Endodermal cell (in vitro differentiated cells): Measurements from ENCODE around the gene KCTD17. TPM values are rescaled to one million over a fixed set of nuclear protein-coding genes. Genes with fewer than 3 reads are reported as not detected.
A peak's percentile ranks its signal among the peaks of the same experiment; 100 is the strongest.

Experiments used
- DNase-seq: peaks from one replicate; pipeline ENCODE4 v3.0.0-alpha.2; 2017
- H3K27ac ChIP-seq: 2 replicates; pipeline ENCODE4 v1.5.1; 2013; ENCODE audit warnings: mild to moderate bottlenecking, low read depth, low read length, moderate library complexity
- H3K27me3 ChIP-seq: 2 replicates; pipeline ENCODE4 v1.6.1; 2013; ENCODE audit warnings: mild to moderate bottlenecking, low read length, moderate library complexity; ENCODE audit not compliant: insufficient read depth, control insufficient read depth, poor library complexity, severe bottlenecking
- H3K36me3 ChIP-seq: 2 replicates; pipeline ENCODE4 v1.7.0; 2013; ENCODE audit warnings: mild to moderate bottlenecking, low read length, moderate library complexity; ENCODE audit not compliant: control insufficient read depth, insufficient read depth
- H3K4me1 ChIP-seq: one replicate; pipeline ENCODE4 v1.7.0; 2013; ENCODE audit warnings: low read length; ENCODE audit not compliant: control insufficient read depth, insufficient read depth
- H3K4me3 ChIP-seq: 2 replicates; pipeline ENCODE4 v1.5.1; 2013; ENCODE audit warnings: mild to moderate bottlenecking, low read length, moderate library complexity
- H3K9ac ChIP-seq: 2 replicates; pipeline ENCODE4 v1.6.1; 2013; ENCODE audit warnings: mild to moderate bottlenecking, low read length, moderate library complexity; ENCODE audit not compliant: poor library complexity, severe bottlenecking; ENCODE audit errors: extremely low read depth
- H3K9me3 ChIP-seq: 2 replicates; pipeline ENCODE4 v1.6.1; 2013; ENCODE audit warnings: mild to moderate bottlenecking, low read length, moderate library complexity; ENCODE audit not compliant: control insufficient read depth
- H3K27ac Mint-ChIP-seq: 2 replicates; pipeline ENCODE4 v1.8.0; 2020; ENCODE audit warnings: mixed read lengths
- H3K27me3 Mint-ChIP-seq: 2 replicates; pipeline ENCODE4 v1.8.0; 2021; ENCODE audit warnings: mild to moderate bottlenecking, mixed read lengths; ENCODE audit not compliant: insufficient read depth
- H3K36me3 Mint-ChIP-seq: 2 replicates; pipeline ENCODE4 v1.8.0; 2020; ENCODE audit warnings: low read depth, mixed read lengths
- H3K4me1 Mint-ChIP-seq: 2 replicates; pipeline ENCODE4 v1.8.0; 2020; ENCODE audit warnings: mixed read lengths
- H3K4me3 Mint-ChIP-seq: 2 replicates; pipeline ENCODE4 v1.8.0; 2020; ENCODE audit warnings: mild to moderate bottlenecking, moderate library complexity, mixed read lengths
- H3K9me3 Mint-ChIP-seq: 2 replicates; pipeline ENCODE4 v1.8.0; 2020; ENCODE audit warnings: mild to moderate bottlenecking, mixed read lengths
- CTCF ChIP-seq: fragments of 200-600 bp; sonication (generic); conservative IDR thresholded peaks from 2 replicates; pipeline ENCODE4 v1.5.0; 2021; ENCODE audit warnings: antibody characterized with exemption, mild to moderate bottlenecking
- WGBS, 2 experiments: methylation state at CpG; one replicate each; pipeline versions ENCODE4 v1.1.5 to v1.1.7; 2013; ENCODE audit warnings: missing lambda C conversion rate in 2 of 2, mixed read lengths in 1 of 2; ENCODE audit not compliant: insufficient coverage in 1 of 2, insufficient read length in 1 of 2; 5-methylcytosine and 5-hydroxymethylcytosine counted together
- total RNA-seq, 2 donors: library from RNA; stranded (reverse); fragmentation: NEBNext Ultra II Directional in 1 of 2; extraction: Animal tissue kit (Norgen Biotek cat#: 25700) in 1 of 2; gene quantifications; 2 replicates in 1 of 2; 3 replicates in 1 of 2; pipeline ENCODE4 v1.2.1, GENCODE V29; 2021

Gene KCTD17
- total RNA-seq, 2 donors from 2014 or later, result 35.4 to 37.0 TPM

- Mint-ChIP-seq H3K4me3 (no peak overlapping the region), H3K27me3 (peaks cover 14% of the 10 kb centered on the region), H3K9me3 (no peaks in the 10 kb centered on the region), H3K4me1 (peaks cover 13% of the 10 kb centered on the region), H3K27ac (no peak overlapping the region), H3K36me3 (no peaks in the 10 kb centered on the region)
- DNase-seq, result no peak
- Histone ChIP-seq H3K4me1 (peaks cover 3% of the 10 kb centered on the region), H3K36me3 (no peaks in the 10 kb centered on the region), H3K9ac (no peak overlapping the region), H3K9me3 (no peaks in the 10 kb centered on the region), H3K4me3 (no peak overlapping the region), H3K27me3 (no peaks in the 10 kb centered on the region), H3K27ac (no peak overlapping the region)
- no peak for TF ChIP-seq CTCF
- 86% methylated on average over 1 of the region's 1 CpG; no CpG with 5 or more reads in 1 of the 2 experiments for WGBS, 2 experiments
These were observed 42.7 kb downstream of the KCTD17 start for GRCh38 chr22:37094239-37094638.

- H3K4me1 ChIP-seq, result peaks cover 3% of the 10 kb centered on the region
- Mint-ChIP-seq H3K4me3 (no peak overlapping the region), H3K9me3 (no peaks in the 10 kb centered on the region), H3K27me3 (peaks cover 14% of the 10 kb centered on the region), H3K27ac (no peak overlapping the region), H3K36me3 (no peaks in the 10 kb centered on the region), H3K4me1 (peaks cover 13% of the 10 kb centered on the region)
- no peak overlapping the region for H3K4me3 ChIP-seq
- TF ChIP-seq CTCF, result no peak
- H3K9ac ChIP-seq, result no peak overlapping the region
- H3K27ac ChIP-seq, result no peak overlapping the region
- H3K9me3 ChIP-seq, result no peaks in the 10 kb centered on the region
- H3K27me3 ChIP-seq, result no peaks in the 10 kb centered on the region
- no peaks in the 10 kb centered on the region for H3K36me3 ChIP-seq
- WGBS, 2 experiments, result 81 to 91% methylated on average over 5 to 10 of the region's 11 CpGs
- no peak for DNase-seq
These were observed 43.6 kb downstream of the KCTD17 start for GRCh38 chr22:37095113-37095512.

GRCh38 chr22:37097346-37097745 is 45.8 kb downstream of the KCTD17 start:
- Histone ChIP-seq H3K27me3 (no peaks in the 10 kb centered on the region), H3K4me1 (no peaks in the 10 kb centered on the region), H3K27ac (no peak overlapping the region), H3K9ac (no peak overlapping the region), H3K4me3 (no peak overlapping the region), H3K36me3 (no peaks in the 10 kb centered on the region), H3K9me3 (no peaks in the 10 kb centered on the region)
- no peak for DNase-seq
- Mint-ChIP-seq H3K4me1 (peaks cover 13% of the 10 kb centered on the region), H3K27me3 (peaks cover 14% of the 10 kb centered on the region), H3K4me3 (peak overlapping the region; percentile 47), H3K27ac (no peak overlapping the region), H3K9me3 (no peaks in the 10 kb centered on the region), H3K36me3 (no peaks in the 10 kb centered on the region)
- TF ChIP-seq CTCF, result no peak
- WGBS, 2 experiments, result 76 to 79% methylated on average over 3 to 10 of the region's 13 CpGs
